ENCODE measurements around the gene DEFB132.

Gene DEFB132

GRCh38 chr20:284172-284571 lies 26.6 kb downstream of the DEFB132 start:
- H3K36me3 ChIP-seq (replicated peaks; ENCODE audit: insufficient read depth, low read length): no peaks in the 10 kb centered on the region
- no peaks in the 10 kb centered on the region for H3K79me2 ChIP-seq (ENCODE audit: low read length)
- H3K9me3 ChIP-seq (replicated peaks; ENCODE audit: insufficient read depth, low read length): no peaks in the 10 kb centered on the region
- no peaks in the 10 kb centered on the region for H3F3A ChIP-seq (ENCODE audit: insufficient read depth, low read length)
- H3K4me2 ChIP-seq (ENCODE audit: low read depth, low read length): no peak overlapping the region
- TF ChIP-seq EZH2phosphoT487 (IDR thresholded peaks at IDR 0.05; ENCODE audit: low read length): no peak
- TF ChIP-seq EZH2 (optimal IDR thresholded peaks at IDR 0.05; ENCODE audit: low read depth, low read length): no peak
- no peak for TF ChIP-seq CTCF (IDR thresholded peaks at IDR 0.05; ENCODE audit: low read length)
- no peak overlapping the region for H3K27ac ChIP-seq (ENCODE audit: low read length)
- no peak for DNase-seq
- H4K20me1 ChIP-seq (ENCODE audit: insufficient read depth, low read length): no peaks in the 10 kb centered on the region
- no peak overlapping the region for H3K4me3 ChIP-seq (ENCODE audit: low read length)
- H3K4me1 ChIP-seq (ENCODE audit: low read length): no peaks in the 10 kb centered on the region
- no peaks in the 10 kb centered on the region for H3K9me2 ChIP-seq (replicated peaks; ENCODE audit: insufficient read depth, low read length)
- no peak overlapping the region for H2AFZ ChIP-seq (ENCODE audit: low read length)
- H3K27me3 ChIP-seq (replicated peaks; ENCODE audit: insufficient read depth, low read length): no peaks in the 10 kb centered on the region
- H3K9ac ChIP-seq (ENCODE audit: low read length): no peak overlapping the region

- H3K9ac ChIP-seq (ENCODE audit: low read length): no peak overlapping the region
- no peaks in the 10 kb centered on the region for H4K20me1 ChIP-seq (ENCODE audit: insufficient read depth, low read length)
- no peak overlapping the region for H3K4me2 ChIP-seq (ENCODE audit: low read depth, low read length)
- no peaks in the 10 kb centered on the region for H3K9me3 ChIP-seq (replicated peaks; ENCODE audit: insufficient read depth, low read length)
- no peak overlapping the region for H3K4me3 ChIP-seq (ENCODE audit: low read length)
- H3K9me2 ChIP-seq (replicated peaks; ENCODE audit: insufficient read depth, low read length): no peaks in the 10 kb centered on the region
- no peaks in the 10 kb centered on the region for H3K27me3 ChIP-seq (replicated peaks; ENCODE audit: insufficient read depth, low read length)
- H3F3A ChIP-seq (ENCODE audit: insufficient read depth, low read length): no peaks in the 10 kb centered on the region
- 0 out of 2 replicates have a peak, but pooled peaks cover 3% of the 10 kb centered on the region for H3K79me2 ChIP-seq (ENCODE audit: low read length)
- no peaks in the 10 kb centered on the region for H3K36me3 ChIP-seq (replicated peaks; ENCODE audit: insufficient read depth, low read length)
- no peak overlapping the region for H3K27ac ChIP-seq (ENCODE audit: low read length)
- TF ChIP-seq EZH2phosphoT487 (IDR thresholded peaks at IDR 0.05; ENCODE audit: low read length): no peak
- no peak for TF ChIP-seq CTCF (IDR thresholded peaks at IDR 0.05; ENCODE audit: low read length)
- no peak for TF ChIP-seq EZH2 (optimal IDR thresholded peaks at IDR 0.05; ENCODE audit: low read depth, low read length)
- DNase-seq: no peak
- H3K4me1 ChIP-seq (ENCODE audit: low read length): peaks cover 7% of the 10 kb centered on the region
- no peak overlapping the region for H2AFZ ChIP-seq (ENCODE audit: low read length)
These were observed 29.0 kb downstream of the DEFB132 start for GRCh38 chr20:286508-286907.

GRCh38 chr20:288956-289692 lies 31.6 kb downstream of the DEFB132 start:
- no peak overlapping the region; the same call in 1 of the 2 replicates for H2AFZ ChIP-seq (ENCODE audit: low read length)
- H3K9ac ChIP-seq (ENCODE audit: low read length): no peak overlapping the region
- H3K4me2 ChIP-seq (ENCODE audit: low read depth, low read length): peak overlapping the region; percentile 79; the same call in 1 of the 2 replicates
- H3K79me2 ChIP-seq (ENCODE audit: low read length): 0 out of 2 replicates have a peak, but pooled peaks cover 3% of the 10 kb centered on the region
- peak overlapping the region; percentile 96; the same call in 1 of the 2 replicates for H3K4me3 ChIP-seq (ENCODE audit: low read length)
- no peak overlapping the region for H3K27ac ChIP-seq (ENCODE audit: low read length)
- peaks cover 11% of the 10 kb centered on the region for H3K4me1 ChIP-seq (ENCODE audit: low read length)
- H3K9me2 ChIP-seq (replicated peaks; ENCODE audit: insufficient read depth, low read length): no peaks in the 10 kb centered on the region
- H3K36me3 ChIP-seq (replicated peaks; ENCODE audit: insufficient read depth, low read length): no peaks in the 10 kb centered on the region
- H3K27me3 ChIP-seq (replicated peaks; ENCODE audit: insufficient read depth, low read length): no peaks in the 10 kb centered on the region
- no peaks in the 10 kb centered on the region for H3F3A ChIP-seq (ENCODE audit: insufficient read depth, low read length)
- TF ChIP-seq CTCF (IDR thresholded peaks at IDR 0.05; ENCODE audit: low read length): no peak
- no peak for TF ChIP-seq EZH2 (optimal IDR thresholded peaks at IDR 0.05; ENCODE audit: low read depth, low read length)
- no peak for TF ChIP-seq EZH2phosphoT487 (IDR thresholded peaks at IDR 0.05; ENCODE audit: low read length)
- DNase-seq: no peak
- no peaks in the 10 kb centered on the region for H3K9me3 ChIP-seq (replicated peaks; ENCODE audit: insufficient read depth, low read length)
- H4K20me1 ChIP-seq (ENCODE audit: insufficient read depth, low read length): no peaks in the 10 kb centered on the region
